Prostate gland (tissue), 2 donors: ENCODE results near the gene PFKP.

ENCODE experiments used
- POLR2AphosphoS5 ChIP-seq: sonication (generic); formaldehyde crosslinking; IDR thresholded peaks from one replicate; pipeline ENCODE4 v1.6.1; 2017; ENCODE audit warnings: antibody characterized with exemption
- TF ChIP-seq, protein P1 (sequence below), 4 experiments: fragments of 200-600 bp in 2 of 4; fragments of 450-650 bp in 2 of 4; sonication (generic) in 2 of 4; IDR thresholded peaks; 1 replicate in 3 of 4; 2 replicates in 1 of 4; pipeline ENCODE4 v1.5.1; 2016 to 2019; ENCODE audit warnings: antibody characterized with exemption in 4 of 4, mild to moderate bottlenecking in 2 of 4, moderate library complexity in 2 of 4

DNA sequence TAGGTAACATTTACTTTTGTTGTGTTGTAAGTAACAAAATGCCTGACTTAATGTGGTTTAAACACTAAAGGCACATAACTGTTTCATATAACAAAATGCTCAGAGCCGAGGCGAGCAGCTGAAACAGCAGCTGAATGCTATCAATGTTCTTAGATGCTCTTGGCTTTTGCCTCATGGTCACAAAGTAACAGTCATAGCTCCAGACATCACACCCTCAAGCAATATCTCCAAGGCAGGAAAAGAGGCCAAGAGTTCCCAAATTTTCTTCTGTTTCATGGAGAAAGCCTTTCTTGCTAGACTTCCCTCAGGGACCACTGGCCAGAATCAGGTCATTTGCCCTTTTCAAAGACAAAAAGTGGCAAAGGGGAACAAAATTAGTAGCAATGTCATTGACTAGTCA, 43.5 kb upstream of the PFKP start:
- TF ChIP-seq, protein P1, sequence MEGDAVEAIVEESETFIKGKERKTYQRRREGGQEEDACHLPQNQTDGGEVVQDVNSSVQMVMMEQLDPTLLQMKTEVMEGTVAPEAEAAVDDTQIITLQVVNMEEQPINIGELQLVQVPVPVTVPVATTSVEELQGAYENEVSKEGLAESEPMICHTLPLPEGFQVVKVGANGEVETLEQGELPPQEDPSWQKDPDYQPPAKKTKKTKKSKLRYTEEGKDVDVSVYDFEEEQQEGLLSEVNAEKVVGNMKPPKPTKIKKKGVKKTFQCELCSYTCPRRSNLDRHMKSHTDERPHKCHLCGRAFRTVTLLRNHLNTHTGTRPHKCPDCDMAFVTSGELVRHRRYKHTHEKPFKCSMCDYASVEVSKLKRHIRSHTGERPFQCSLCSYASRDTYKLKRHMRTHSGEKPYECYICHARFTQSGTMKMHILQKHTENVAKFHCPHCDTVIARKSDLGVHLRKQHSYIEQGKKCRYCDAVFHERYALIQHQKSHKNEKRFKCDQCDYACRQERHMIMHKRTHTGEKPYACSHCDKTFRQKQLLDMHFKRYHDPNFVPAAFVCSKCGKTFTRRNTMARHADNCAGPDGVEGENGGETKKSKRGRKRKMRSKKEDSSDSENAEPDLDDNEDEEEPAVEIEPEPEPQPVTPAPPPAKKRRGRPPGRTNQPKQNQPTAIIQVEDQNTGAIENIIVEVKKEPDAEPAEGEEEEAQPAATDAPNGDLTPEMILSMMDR (IDR thresholded peaks at IDR 0.05): no peak
- TF ChIP-seq POLR2AphosphoS5: no peak
